Kidney epithelial cell (primary cell): ENCODE data around the gene NFAT5. TPM values are rescaled to one million over a fixed set of nuclear protein-coding genes. Genes with fewer than 3 reads are reported as not detected.

ENCODE experiments used
- DNase-seq: peaks from one replicate; pipeline ENCODE4 v3.0.0-alpha.2; 2010; ENCODE audit warnings: low read depth
- H3K27me3 ChIP-seq: 2 replicates; pipeline ENCODE4 v1.6.0; 2011; ENCODE audit warnings: low read length; ENCODE audit not compliant: control insufficient read depth, insufficient read depth
- H3K36me3 ChIP-seq: 2 replicates; pipeline ENCODE4 v1.5.1; 2011; ENCODE audit warnings: low read length; ENCODE audit not compliant: control insufficient read depth, insufficient read depth
- H3K4me3 ChIP-seq: 2 replicates; pipeline ENCODE4 v1.5.1; 2011; ENCODE audit warnings: low read depth, mild to moderate bottlenecking, control low read depth, low read length
- CTCF ChIP-seq: IDR thresholded peaks from 2 replicates; pipeline ENCODE4 v1.5.1; 2011; ENCODE audit warnings: mild to moderate bottlenecking, moderate library complexity, low read length, control low read depth, inconsistent platforms; ENCODE audit not compliant: insufficient read depth, poor library complexity, severe bottlenecking
- total RNA-seq: library from RNA; depleted of rRNA; stranded (reverse); fragments of >200 nt; gene quantifications from 2 replicates; pipeline ENCODE4 v1.2.3, GENCODE V29; 2015

NFAT5 gene
- total RNA-seq, 1 donor from 2014 or later = 29.1 TPM

GRCh38 chr16:69712914-69713581 lies 147.3 kb downstream of the NFAT5 start:
- H3K36me3 ChIP-seq = no peaks in the 10 kb centered on the region
- no peak overlapping the region for H3K4me3 ChIP-seq
- no peak for DNase-seq

DNA sequence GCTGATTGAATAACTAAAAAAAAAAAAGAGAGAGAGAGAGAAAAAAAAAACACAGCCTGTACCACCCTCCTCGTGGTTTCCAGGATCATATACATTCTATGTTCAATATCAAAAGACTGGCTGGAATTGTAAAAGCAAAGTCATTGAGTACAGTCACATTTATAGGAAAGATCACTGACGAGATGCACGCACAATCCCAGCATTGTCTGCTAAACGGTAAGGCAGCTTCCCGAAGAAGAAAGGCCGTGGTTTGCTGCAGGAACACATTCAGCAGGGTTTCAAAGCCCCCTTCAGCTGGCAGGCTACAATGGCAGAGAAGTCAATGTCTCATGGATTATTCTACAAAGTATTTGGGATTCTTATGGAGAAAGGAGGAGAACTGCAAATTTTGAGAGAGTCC lies 151.3 kb downstream of the NFAT5 start:
- Histone ChIP-seq H3K4me3 (no peak overlapping the region), H3K36me3 (no peaks in the 10 kb centered on the region), H3K27me3 (no peaks in the 10 kb centered on the region)
- DNase-seq = no peak
- no peak for TF ChIP-seq CTCF

More at GRCh38 chr16:69712914-69713581, 147.3 kb downstream of the NFAT5 start:
- no peaks in the 10 kb centered on the region for H3K27me3 ChIP-seq
- TF ChIP-seq CTCF = no peak

DNA sequence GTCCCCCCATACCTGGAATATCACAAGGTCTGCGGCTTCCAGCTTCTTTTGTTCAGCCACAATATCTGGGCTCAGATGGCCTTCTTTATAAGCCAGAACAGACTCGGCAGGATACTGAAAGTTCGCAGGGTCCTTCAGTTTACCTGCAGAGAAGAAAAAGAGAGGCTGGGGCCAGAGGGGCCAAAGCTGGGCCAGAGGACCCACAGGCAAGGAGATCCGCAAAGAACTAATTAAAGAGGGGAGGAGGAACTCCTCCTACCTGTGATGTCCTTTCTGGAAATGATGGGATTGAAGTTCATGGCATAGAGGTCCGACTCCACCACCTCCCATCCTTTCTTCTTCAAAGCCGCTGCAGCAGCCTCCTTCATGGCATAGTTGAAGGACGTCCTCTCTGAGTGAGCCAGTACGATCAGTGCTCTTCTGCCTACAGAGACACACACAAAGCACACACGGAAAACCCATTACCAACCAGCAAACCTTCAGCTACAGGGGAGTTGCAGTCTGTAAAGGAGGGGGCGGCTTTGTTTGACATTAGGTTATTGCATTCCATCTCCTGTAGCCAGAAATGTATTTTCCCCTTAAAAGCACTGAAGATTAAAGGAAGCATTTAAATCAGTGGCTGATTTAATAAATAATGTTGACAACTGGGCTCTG lies 152.5 kb downstream of the NFAT5 start:
- Histone ChIP-seq H3K4me3 (no peak overlapping the region), H3K36me3 (no peaks in the 10 kb centered on the region), H3K27me3 (no peaks in the 10 kb centered on the region)
- no peak for TF ChIP-seq CTCF
- DNase-seq = no peak

DNA sequence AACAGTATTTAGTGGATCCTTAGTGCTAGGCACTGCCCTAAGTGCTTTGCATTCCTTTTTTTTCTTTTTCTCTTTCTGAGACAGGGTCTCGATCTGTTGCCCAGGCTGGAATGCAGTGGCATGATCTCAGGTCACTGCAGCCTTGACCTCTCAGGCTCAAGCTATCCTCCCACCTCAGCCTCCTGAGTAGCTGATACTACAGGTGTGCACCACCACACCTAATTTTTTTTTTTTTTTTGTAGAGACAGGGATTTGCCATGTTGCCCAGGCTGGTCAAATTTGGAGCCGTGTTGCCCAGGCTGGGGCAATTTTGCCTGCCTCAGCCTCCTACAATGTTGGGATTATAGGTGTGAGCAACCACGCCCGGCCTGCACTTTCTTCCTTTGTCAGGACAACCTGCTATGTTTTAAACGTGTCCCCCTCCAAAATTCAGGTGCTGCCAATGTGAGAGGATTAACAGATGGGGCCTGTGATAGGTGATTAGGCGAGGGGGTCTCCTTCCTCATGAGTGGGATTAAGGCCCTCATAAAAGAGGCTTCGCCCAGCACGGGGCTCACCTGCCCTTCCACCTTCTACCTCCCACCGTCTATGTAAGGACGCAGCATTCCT lies 155.2 kb downstream of the NFAT5 start:
- no peak for DNase-seq
- Histone ChIP-seq H3K4me3 (no peak overlapping the region), H3K27me3 (no peaks in the 10 kb centered on the region), H3K36me3 (no peaks in the 10 kb centered on the region)
- no peak for TF ChIP-seq CTCF

- DNase-seq = no peak
- Histone ChIP-seq H3K36me3 (no peaks in the 10 kb centered on the region), H3K4me3 (no peak overlapping the region), H3K27me3 (no peaks in the 10 kb centered on the region)
- no peak for TF ChIP-seq CTCF
These were observed 155.7 kb downstream of the NFAT5 start for GRCh38 chr16:69721441-69721957.
